Natural killer cell (primary cell): Measurements from ENCODE around the gene EDC3. TPM values are rescaled to one million over a fixed set of nuclear protein-coding genes. Genes with fewer than 3 reads are reported as not detected.

Experiments
- ATAC-seq, 3 donors: fragments of 150-1000 bp in 2 of 3; fragments of 200-7000 bp in 1 of 3; cut with Tn5 transposase; 1 replicate in 1 of 3; 2 replicates in 2 of 3; pipeline ENCODE4 v1.10.0; 2021; ENCODE audit warnings: mild to moderate bottlenecking in 2 of 3, moderate library complexity in 2 of 3
- DNase-seq, 2 donors: peaks; one replicate each; pipeline versions ENCODE4 v3.0.0 to v3.0.0-alpha.2; 2013 to 2021; ENCODE audit warnings: mixed read lengths in 1 of 2
- H3K27ac ChIP-seq: one replicate; pipeline ENCODE4 v1.5.1; 2013; ENCODE audit warnings: mild to moderate bottlenecking, low read length
- H3K27me3 ChIP-seq: one replicate; pipeline ENCODE4 v1.6.1; 2013; ENCODE audit warnings: low read length; ENCODE audit not compliant: control insufficient read depth, insufficient read depth
- H3K36me3 ChIP-seq: one replicate; pipeline ENCODE4 v1.6.1; 2013; ENCODE audit warnings: low read length; ENCODE audit not compliant: control insufficient read depth, insufficient read depth
- H3K4me1 ChIP-seq: one replicate; pipeline ENCODE4 v1.6.1; 2013; ENCODE audit warnings: low read length; ENCODE audit not compliant: control insufficient read depth, insufficient read depth
- H3K4me3 ChIP-seq: one replicate; pipeline ENCODE4 v1.5.1; 2013; ENCODE audit warnings: low read length
- H3K9me3 ChIP-seq: one replicate; pipeline ENCODE4 v1.6.1; 2013; ENCODE audit warnings: low read length; ENCODE audit not compliant: control insufficient read depth, insufficient read depth
- H3K27ac Mint-ChIP-seq, 2 donors: one replicate each; pipeline ENCODE4 v1.8.0; 2022; ENCODE audit warnings: mild to moderate bottlenecking in 2 of 2, mixed read lengths in 2 of 2, moderate library complexity in 1 of 2
- H3K27me3 Mint-ChIP-seq, 2 donors: one replicate each; pipeline ENCODE4 v1.8.0; 2022; ENCODE audit warnings: low read depth in 2 of 2, mixed read lengths in 2 of 2
- H3K36me3 Mint-ChIP-seq: one replicate; pipeline ENCODE4 v1.8.0; 2022; ENCODE audit warnings: mixed read lengths
- H3K4me1 Mint-ChIP-seq, 2 donors: one replicate each; pipeline ENCODE4 v1.8.0; 2022; ENCODE audit warnings: mixed read lengths in 2 of 2
- H3K4me3 Mint-ChIP-seq: one replicate; pipeline ENCODE4 v1.8.0; 2022; ENCODE audit warnings: mild to moderate bottlenecking, moderate library complexity, mixed read lengths
- H3K9me3 Mint-ChIP-seq, 2 donors: one replicate each; pipeline ENCODE4 v1.8.0; 2022; ENCODE audit warnings: mixed read lengths in 2 of 2
- CTCF ChIP-seq: fragments of 200-600 bp; IDR thresholded peaks from one replicate; pipeline ENCODE4 v1.8.0; 2022; ENCODE audit warnings: antibody characterized with exemption
- WGBS: methylation state at CpG from one replicate; pipeline ENCODE4 v1.1.7; 2013; ENCODE audit warnings: missing lambda C conversion rate; ENCODE audit not compliant: insufficient coverage; 5-methylcytosine and 5-hydroxymethylcytosine counted together
- intact Hi-C: fragments of 100-400 bp; cut with micrococcal nuclease; formaldehyde crosslinking; loops from one replicate; pipeline ENCODE4 v1.14.2; 2022
- total RNA-seq, 4 donors: library from RNA; stranded (reverse); fragments of 120-200 nt in 1 of 4; gene quantifications; one replicate each; pipeline versions ENCODE4 v1.2.3 to v1.2.4, GENCODE V29; 2013 to 2022

Gene EDC3
- total RNA-seq, 3 donors from 2014 or later (not counting 1 experiment from before 2014, with no cell fraction given), result 22.4 to 39.2 (median 32.6) TPM

GRCh38 chr15:74584779-74585178, 111.0 kb downstream of the EDC3 start:
- Histone ChIP-seq H3K4me3 (no peak overlapping the region), H3K4me1 (no peaks in the 10 kb centered on the region), H3K9me3 (no peaks in the 10 kb centered on the region), H3K27me3 (no peaks in the 10 kb centered on the region), H3K27ac (no peak overlapping the region), H3K36me3 (peaks cover 57% of the 10 kb centered on the region)
- DNase-seq (no peak), ATAC-seq (no peak)
- TF ChIP-seq CTCF, result no peak
- Mint-ChIP-seq H3K9me3 (no peaks in the 10 kb centered on the region), H3K27ac (no peak overlapping the region), H3K4me3 (no peak overlapping the region), H3K4me1 (peaks cover 4% of the 10 kb centered on the region in 2 donors), H3K27me3 (no peaks in the 10 kb centered on the region), H3K36me3 (peaks cover 2% of the 10 kb centered on the region)
- intact Hi-C loops, result no loop called here
- 92% methylated on average over 4 of the region's 4 CpGs for WGBS

- peaks cover 4% of the 10 kb centered on the region in 2 donors for H3K4me1 Mint-ChIP-seq
- H3K36me3 Mint-ChIP-seq, result no peaks in the 10 kb centered on the region
- no peak overlapping the region for H3K4me3 Mint-ChIP-seq
- no peak for TF ChIP-seq CTCF
- H3K4me3 ChIP-seq, result no peak overlapping the region
- peaks cover 57% of the 10 kb centered on the region for H3K36me3 ChIP-seq
- no peaks in the 10 kb centered on the region for H3K9me3 ChIP-seq
- ATAC-seq, result no peak
- H3K27me3 ChIP-seq, result no peaks in the 10 kb centered on the region
- intact Hi-C loops, result no loop called here
- H3K4me1 ChIP-seq, result no peaks in the 10 kb centered on the region
- no peak overlapping the region for H3K27ac Mint-ChIP-seq
- WGBS, result 70% methylated on average over 2 of the region's 2 CpGs
- no peak overlapping the region for H3K27ac ChIP-seq
- no peaks in the 10 kb centered on the region for H3K9me3 Mint-ChIP-seq
- no peak for DNase-seq
- H3K27me3 Mint-ChIP-seq, result no peaks in the 10 kb centered on the region
Measured at GRCh38 chr15:74584204-74584603, 111.6 kb downstream of the EDC3 start.

Other genes starting within 250 kb of the EDC3 start
- gene UBL7, start 234.9 kb downstream of the EDC3 start, total RNA-seq, result 10 to 100 TPM; 25.1 to 38.7 (median 29.0) TPM
- 10 to 100 TPM; 56.4 to 59.2 (median 58.3) TPM for gene ARID3B, start 154.8 kb downstream of the EDC3 start, total RNA-seq
- 100 to 1,000 TPM; 288 to 298 (median 293) TPM for gene CLK3, start 80.2 kb downstream of the EDC3 start, total RNA-seq
- under 1 TPM in 1 of 3 donors, not detected in 2; 0.33 TPM for gene CYP1A1, start 29.5 kb upstream of the EDC3 start, total RNA-seq
- not detected for gene CYP1A2, start 52.8 kb upstream of the EDC3 start, total RNA-seq
- 100 to 1,000 TPM; 282 to 334 (median 287) TPM for gene CSK, start 86.1 kb upstream of the EDC3 start, total RNA-seq
- 1 to 10 TPM in 1 of 3 donors, under 1 TPM in 2; 0.72 to 1.1 (median 0.94) TPM for gene LMAN1L, start 116.8 kb upstream of the EDC3 start, total RNA-seq
- under 1 TPM in 2 of 3 donors, not detected in 1; 0.16 to 0.93 TPM for gene CPLX3, start 130.6 kb upstream of the EDC3 start, total RNA-seq
- gene ULK3, start 147.1 kb upstream of the EDC3 start, total RNA-seq, result 10 to 100 TPM; 54.8 to 75.1 (median 64.7) TPM
- gene SCAMP2, start 177.3 kb upstream of the EDC3 start, total RNA-seq, result 100 to 1,000 TPM in 1 of 3 donors, 10 to 100 TPM in 2; 78.8 to 101 (median 92.8) TPM
- 10 to 100 TPM; 15.7 to 20.4 (median 18.8) TPM for gene MPI, start 194.0 kb upstream of the EDC3 start, total RNA-seq
- gene FAM219B, start 210.8 kb upstream of the EDC3 start, total RNA-seq, result 100 to 1,000 TPM in 1 of 3 donors, 10 to 100 TPM in 2; 63.5 to 107 (median 69.0) TPM
- 10 to 100 TPM; 69.7 to 90.0 (median 76.9) TPM for gene COX5A, start 242.0 kb upstream of the EDC3 start, total RNA-seq